SU-DHL-6 (cell line): ENCODE results near the gene CRYBB1.

Experiments used
- EZH2phosphoT487 ChIP-seq: fragments of 200-600 bp; sonication (generic), shearing (Covaris generic); conservative IDR thresholded peaks from 2 replicates; pipeline ENCODE4 v1.6.1; 2018; ENCODE audit warnings: mild to moderate bottlenecking, antibody characterized with exemption, low read length, moderate library complexity, mixed read lengths
- TF ChIP-seq, protein P1 (sequence below): fragments of 200-600 bp; sonication (generic); IDR thresholded peaks from one replicate; pipeline ENCODE4 v1.5.1; 2017; ENCODE audit warnings: antibody characterized with exemption, mild to moderate bottlenecking, low read length, moderate library complexity; ENCODE audit not compliant: insufficient read depth, poor library complexity, severe bottlenecking

DNA sequence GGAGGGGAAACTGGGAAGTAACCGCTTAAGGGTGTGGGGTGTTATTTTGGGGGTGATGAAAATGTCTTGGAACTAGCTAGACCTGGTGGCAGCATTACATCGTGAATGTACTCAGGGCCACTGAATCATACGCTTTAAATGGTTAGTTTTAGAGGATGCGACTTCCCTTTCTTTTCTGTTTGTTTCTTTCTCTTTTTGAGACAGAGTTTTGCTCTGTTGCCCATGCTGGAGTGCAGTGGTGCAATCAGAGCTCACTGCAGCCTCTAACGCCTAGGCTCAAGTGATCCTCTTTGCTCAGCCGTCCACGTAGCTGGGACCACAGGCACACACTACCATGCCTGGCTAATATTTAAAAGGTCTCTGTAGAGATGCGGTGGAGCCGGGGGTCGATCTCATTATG, 34.0 kb upstream of the CRYBB1 start:
- TF ChIP-seq, protein P1, sequence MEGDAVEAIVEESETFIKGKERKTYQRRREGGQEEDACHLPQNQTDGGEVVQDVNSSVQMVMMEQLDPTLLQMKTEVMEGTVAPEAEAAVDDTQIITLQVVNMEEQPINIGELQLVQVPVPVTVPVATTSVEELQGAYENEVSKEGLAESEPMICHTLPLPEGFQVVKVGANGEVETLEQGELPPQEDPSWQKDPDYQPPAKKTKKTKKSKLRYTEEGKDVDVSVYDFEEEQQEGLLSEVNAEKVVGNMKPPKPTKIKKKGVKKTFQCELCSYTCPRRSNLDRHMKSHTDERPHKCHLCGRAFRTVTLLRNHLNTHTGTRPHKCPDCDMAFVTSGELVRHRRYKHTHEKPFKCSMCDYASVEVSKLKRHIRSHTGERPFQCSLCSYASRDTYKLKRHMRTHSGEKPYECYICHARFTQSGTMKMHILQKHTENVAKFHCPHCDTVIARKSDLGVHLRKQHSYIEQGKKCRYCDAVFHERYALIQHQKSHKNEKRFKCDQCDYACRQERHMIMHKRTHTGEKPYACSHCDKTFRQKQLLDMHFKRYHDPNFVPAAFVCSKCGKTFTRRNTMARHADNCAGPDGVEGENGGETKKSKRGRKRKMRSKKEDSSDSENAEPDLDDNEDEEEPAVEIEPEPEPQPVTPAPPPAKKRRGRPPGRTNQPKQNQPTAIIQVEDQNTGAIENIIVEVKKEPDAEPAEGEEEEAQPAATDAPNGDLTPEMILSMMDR: no peak
- TF ChIP-seq EZH2phosphoT487: no peak
